Activated CD8-positive, alpha-beta memory T cell treated with anti-CD3 and anti-CD28 coated beads, Interleukin-2, amount 10 ng/mL, durations not matched to agents 7 days and 5 days (primary cell): Measurements from ENCODE around the gene NFATC1. TPM values are rescaled to one million over a fixed set of nuclear protein-coding genes. Genes with fewer than 3 reads are reported as not detected.
A peak's percentile ranks its signal among the peaks of the same experiment; 100 is the strongest.
"Not testable (repeated sequence)": the region's sequence is repeated elsewhere in the genome, so short reads cannot be mapped to it uniquely, and the experiment has no call there.

Source experiments
- ATAC-seq: fragments of 150-1000 bp; cut with Tn5 transposase; one replicate; pipeline ENCODE4 v1.10.0; 2021; ENCODE audit warnings: moderate library complexity
- CTCF ChIA-PET: fragments of 350-600 bp; sonication (Branson Sonifier 250); formaldehyde crosslinking; loops from one replicate; lab custom pipeline; 2021; ENCODE audit warnings: antibody characterized with exemption; lab: Charles Lee
- DNase-seq: peaks from one replicate; pipeline ENCODE4 v3.0.0-alpha.2; 2020
- H3K27ac Mint-ChIP-seq: one replicate; pipeline ENCODE4 v1.8.0; 2021; ENCODE audit warnings: mild to moderate bottlenecking, mixed read lengths
- H3K27me3 Mint-ChIP-seq: one replicate; pipeline ENCODE4 v1.8.0; 2021; ENCODE audit warnings: mixed read lengths
- H3K36me3 Mint-ChIP-seq: one replicate; pipeline ENCODE4 v1.8.0; 2021; ENCODE audit warnings: mild to moderate bottlenecking, mixed read lengths
- H3K4me1 Mint-ChIP-seq: one replicate; pipeline ENCODE4 v1.8.0; 2021; ENCODE audit warnings: mixed read lengths
- H3K4me3 Mint-ChIP-seq: one replicate; pipeline ENCODE4 v1.8.0; 2021; ENCODE audit warnings: mild to moderate bottlenecking, moderate library complexity, mixed read lengths
- H3K9me3 Mint-ChIP-seq: one replicate; pipeline ENCODE4 v1.8.0; 2022; ENCODE audit warnings: low read depth, mixed read lengths
- total RNA-seq, 2 experiments: library from RNA; stranded (reverse); gene quantifications; one replicate each; pipeline ENCODE4 v1.2.3, GENCODE V29; 2021

Gene NFATC1
- total RNA-seq, 2 experiments from 2014 or later = 25.7 to 27.8 TPM

- CTCF ChIA-PET = interaction anchor here (1.5 to 1.9 kb wide), 2 partner anchors 11 to 13 kb away, joined by 4 to 6 read pairs; no protein-coding TSS in a partner anchor
- Mint-ChIP-seq H3K4me3 (no peak overlapping the region), H3K27ac (no peak overlapping the region), H3K36me3 (peaks cover 7% of the 10 kb centered on the region), H3K4me1 (peaks cover 18% of the 10 kb centered on the region), H3K9me3 (no peaks in the 10 kb centered on the region), H3K27me3 (no peaks in the 10 kb centered on the region)
- ATAC-seq (no peak), DNase-seq (no peak)
Measured at GRCh38 chr18:79367480-79367879, 28.2 kb upstream of the NFATC1 start.

- Mint-ChIP-seq H3K4me3 (no peak overlapping the region), H3K27ac (no peak overlapping the region), H3K9me3 (no peaks in the 10 kb centered on the region), H3K27me3 (no peaks in the 10 kb centered on the region), H3K4me1 (peaks cover 18% of the 10 kb centered on the region), H3K36me3 (peaks cover 7% of the 10 kb centered on the region)
- DNase-seq = no peak
- CTCF ChIA-PET = interaction anchor here (1.5 to 1.9 kb wide), 2 partner anchors 11 to 13 kb away, joined by 4 to 6 read pairs; no protein-coding TSS in a partner anchor
- no peak for ATAC-seq
Measured at GRCh38 chr18:79367989-79368388, 27.7 kb upstream of the NFATC1 start.

- ATAC-seq (peak; percentile 33), DNase-seq (no peak)
- Mint-ChIP-seq H3K4me3 (no peak overlapping the region), H3K9me3 (no peaks in the 10 kb centered on the region), H3K27me3 (no peaks in the 10 kb centered on the region), H3K4me1 (peaks cover 18% of the 10 kb centered on the region), H3K27ac (no peak overlapping the region), H3K36me3 (peaks cover 2% of the 10 kb centered on the region)
- CTCF ChIA-PET = interaction anchor here (1.5 to 1.9 kb wide), 2 partner anchors 10 to 12 kb away, joined by 4 to 6 read pairs; no protein-coding TSS in a partner anchor
Measured at GRCh38 chr18:79368681-79369080, 27.0 kb upstream of the NFATC1 start.

GRCh38 chr18:79371561-79372121 lies 24.1 kb upstream of the NFATC1 start:
- H3K4me3 Mint-ChIP-seq = no peak overlapping the region
- DNase-seq = no peak
- CTCF ChIA-PET = interaction anchor here (0.9 kb wide), 1 partner anchor 105 kb away, joined by 3 read pairs; no protein-coding TSS in a partner anchor
- H3K9me3 Mint-ChIP-seq = no peaks in the 10 kb centered on the region
- H3K27me3 Mint-ChIP-seq = no peaks in the 10 kb centered on the region
- H3K27ac Mint-ChIP-seq = peak overlapping the region; percentile 57
- peak; percentile 36 for ATAC-seq
- peaks cover 1% of the 10 kb centered on the region for H3K36me3 Mint-ChIP-seq
- peaks cover 18% of the 10 kb centered on the region for H3K4me1 Mint-ChIP-seq

GRCh38 chr18:79372461-79372860 lies 23.3 kb upstream of the NFATC1 start:
- no peaks in the 10 kb centered on the region for H3K27me3 Mint-ChIP-seq

GRCh38 chr18:79372991-79373390 lies 22.7 kb upstream of the NFATC1 start:
- no peaks in the 10 kb centered on the region for H3K27me3 Mint-ChIP-seq
- CTCF ChIA-PET = no interaction called here
- no peak for DNase-seq
- peaks cover 1% of the 10 kb centered on the region for H3K36me3 Mint-ChIP-seq
- no peak overlapping the region for H3K27ac Mint-ChIP-seq
- peaks cover 18% of the 10 kb centered on the region for H3K4me1 Mint-ChIP-seq
- H3K9me3 Mint-ChIP-seq = no peaks in the 10 kb centered on the region
- ATAC-seq = no peak
- H3K4me3 Mint-ChIP-seq = no peak overlapping the region

More at GRCh38 chr18:79372461-79372860, 23.3 kb upstream of the NFATC1 start:
- peaks cover 18% of the 10 kb centered on the region for H3K4me1 Mint-ChIP-seq
- peaks cover 1% of the 10 kb centered on the region for H3K36me3 Mint-ChIP-seq
- no peaks in the 10 kb centered on the region for H3K9me3 Mint-ChIP-seq
- H3K4me3 Mint-ChIP-seq = no peak overlapping the region
- H3K27ac Mint-ChIP-seq = no peak overlapping the region
- ATAC-seq (no peak), DNase-seq (no peak)
- CTCF ChIA-PET = interaction anchor here (0.7 kb wide), 1 partner anchor 22 kb away, joined by 3 read pairs; no protein-coding TSS in a partner anchor

GRCh38 chr18:79373736-79374135 lies 22.0 kb upstream of the NFATC1 start:
- Mint-ChIP-seq H3K9me3 (no peaks in the 10 kb centered on the region), H3K27ac (no peak overlapping the region), H3K4me3 (no peak overlapping the region), H3K27me3 (no peaks in the 10 kb centered on the region), H3K4me1 (peaks cover 14% of the 10 kb centered on the region), H3K36me3 (no peaks in the 10 kb centered on the region)
- CTCF ChIA-PET = no interaction called here
- DNase-seq (no peak), ATAC-seq (no peak)

GRCh38 chr18:79374408-79375171 lies 21.1 kb upstream of the NFATC1 start:
- DNase-seq (no peak), ATAC-seq (no peak)
- Mint-ChIP-seq H3K27ac (no peak overlapping the region), H3K4me3 (no peak overlapping the region), H3K4me1 (peaks cover 18% of the 10 kb centered on the region), H3K36me3 (no peaks in the 10 kb centered on the region), H3K9me3 (no peaks in the 10 kb centered on the region), H3K27me3 (no peaks in the 10 kb centered on the region)
- CTCF ChIA-PET = interaction anchor here (1.3 to 2.8 kb wide), 2 partner anchors 14 to 155 kb away, joined by 5 to 8 read pairs; no protein-coding TSS in a partner anchor

GRCh38 chr18:79375441-79376154 lies 20.1 kb upstream of the NFATC1 start:
- H3K9me3 Mint-ChIP-seq = no peaks in the 10 kb centered on the region
- H3K36me3 Mint-ChIP-seq = no peaks in the 10 kb centered on the region
- CTCF ChIA-PET = interaction anchor here (0.7 to 2.8 kb wide), 4 partner anchors 15 to 263 kb away, joined by 3 to 8 read pairs (median 4); no protein-coding TSS in a partner anchor
- ATAC-seq (no peak), DNase-seq (no peak)
- no peak overlapping the region for H3K4me3 Mint-ChIP-seq
- H3K27me3 Mint-ChIP-seq = no peaks in the 10 kb centered on the region
- H3K27ac Mint-ChIP-seq = no peak overlapping the region
- H3K4me1 Mint-ChIP-seq = peaks cover 15% of the 10 kb centered on the region

GRCh38 chr18:79376661-79377060 lies 19.1 kb upstream of the NFATC1 start:
- CTCF ChIA-PET = interaction anchor here (1.1 to 2.8 kb wide), 4 partner anchors 16 to 153 kb away, joined by 3 to 8 read pairs (median 3); no protein-coding TSS in a partner anchor
- DNase-seq, H3K9me3 Mint-ChIP-seq, H3K27ac Mint-ChIP-seq, H3K36me3 Mint-ChIP-seq, H3K27me3 Mint-ChIP-seq, ATAC-seq, H3K4me1 Mint-ChIP-seq, H3K4me3 Mint-ChIP-seq: not testable (repeated sequence)

- ATAC-seq (no peak), DNase-seq (no peak)
- CTCF ChIA-PET = interaction anchor here (1.1 to 5.8 kb wide), 6 partner anchors 16 to 268 kb away, joined by 3 to 49 read pairs (median 6); no protein-coding TSS in a partner anchor
- Mint-ChIP-seq H3K4me3 (no peak overlapping the region), H3K27ac (no peak overlapping the region), H3K27me3 (no peaks in the 10 kb centered on the region), H3K4me1 (peaks cover 6% of the 10 kb centered on the region), H3K9me3 (no peaks in the 10 kb centered on the region), H3K36me3 (no peaks in the 10 kb centered on the region)
Measured at GRCh38 chr18:79377187-79377891, 18.4 kb upstream of the NFATC1 start.

- H3K36me3 Mint-ChIP-seq = no peaks in the 10 kb centered on the region
- no peaks in the 10 kb centered on the region for H3K9me3 Mint-ChIP-seq
- CTCF ChIA-PET = interaction anchor here (0.9 to 5.8 kb wide), 18 partner anchors 10 to 302 kb away, joined by 3 to 49 read pairs (median 5); no protein-coding TSS in a partner anchor
- peaks cover 6% of the 10 kb centered on the region for H3K4me1 Mint-ChIP-seq
- peak; percentile 81 for ATAC-seq
- no peak overlapping the region for H3K4me3 Mint-ChIP-seq
- peak; percentile 75 for DNase-seq
- H3K27ac Mint-ChIP-seq = no peak overlapping the region
- H3K27me3 Mint-ChIP-seq = no peaks in the 10 kb centered on the region
Measured at GRCh38 chr18:79378536-79379250, 17.0 kb upstream of the NFATC1 start.
